BLaER1 (cell line): ENCODE measurements around the gene ANKK1.
A peak's percentile ranks its signal among the peaks of the same experiment; 100 is the strongest.

Source experiments
- H3K27ac ChIP-seq: shearing (Covaris generic); formaldehyde crosslinking; 2 replicates; pipeline ENCODE4 v1.8.1; 2022
- H3K27me3 ChIP-seq: shearing (Covaris generic); formaldehyde crosslinking; 2 replicates; pipeline ENCODE4 v1.8.1; 2022
- H3K36me3 ChIP-seq: shearing (Covaris generic); formaldehyde crosslinking; 2 replicates; pipeline ENCODE4 v1.8.1; 2022
- H3K4me1 ChIP-seq: shearing (Covaris generic); formaldehyde crosslinking; 2 replicates; pipeline ENCODE4 v1.8.1; 2022
- H3K4me2 ChIP-seq: shearing (Covaris generic); formaldehyde crosslinking; 2 replicates; pipeline ENCODE4 v1.8.1; 2022
- H3K4me3 ChIP-seq: shearing (Covaris generic); formaldehyde crosslinking; 2 replicates; pipeline ENCODE4 v1.8.1; 2022
- H3K9ac ChIP-seq: shearing (Covaris generic); formaldehyde crosslinking; 2 replicates; pipeline ENCODE4 v1.8.1; 2022
- H3K9me3 ChIP-seq: shearing (Covaris generic); formaldehyde crosslinking; 2 replicates; pipeline ENCODE4 v1.8.1; 2022
- H4K20me1 ChIP-seq: shearing (Covaris generic); formaldehyde crosslinking; 2 replicates; pipeline ENCODE4 v1.8.1; 2022
- Cebpa-rat ChIP-seq: shearing (Covaris generic); IDR thresholded peaks from 2 replicates; pipeline ENCODE4 v1.8.1; 2022

ANKK1 gene

DNA sequence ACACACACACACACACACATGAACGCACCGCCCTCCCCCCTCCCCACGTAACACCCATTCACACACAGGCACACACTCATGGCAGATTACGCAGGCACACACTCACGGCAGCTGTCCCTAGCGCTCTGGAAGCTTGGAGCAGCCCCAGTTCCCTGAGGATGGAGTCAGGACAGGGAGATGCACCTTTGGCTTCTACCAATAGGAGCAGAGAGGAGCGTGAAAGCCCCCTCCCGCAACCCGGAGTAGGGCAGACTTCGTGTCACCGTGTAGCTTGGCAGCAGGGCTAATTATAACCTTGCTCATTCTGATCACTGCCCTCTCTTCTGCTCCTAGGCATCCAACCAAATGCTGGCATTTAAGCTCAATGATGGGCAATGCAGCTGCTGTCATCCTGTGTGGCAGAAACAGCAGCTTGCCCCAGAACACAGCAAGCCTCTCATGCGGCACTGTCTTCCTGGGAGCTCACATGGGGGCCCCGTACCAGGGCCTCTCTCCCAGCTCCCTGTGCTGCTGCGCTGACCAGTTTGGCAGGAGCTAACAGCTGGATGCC lies 31.9 kb downstream of the ANKK1 start:
- Histone ChIP-seq H3K27me3 (no peaks in the 10 kb centered on the region), H3K4me3 (no peak overlapping the region), H3K4me2 (peak overlapping the region; percentile 42), H4K20me1 (no peaks in the 10 kb centered on the region), H3K27ac (no peak overlapping the region), H3K4me1 (peaks cover 12% of the 10 kb centered on the region), H3K9me3 (no peaks in the 10 kb centered on the region), H3K9ac (no peak overlapping the region), H3K36me3 (no peaks in the 10 kb centered on the region)
- TF ChIP-seq Cebpa-rat, result no peak

DNA sequence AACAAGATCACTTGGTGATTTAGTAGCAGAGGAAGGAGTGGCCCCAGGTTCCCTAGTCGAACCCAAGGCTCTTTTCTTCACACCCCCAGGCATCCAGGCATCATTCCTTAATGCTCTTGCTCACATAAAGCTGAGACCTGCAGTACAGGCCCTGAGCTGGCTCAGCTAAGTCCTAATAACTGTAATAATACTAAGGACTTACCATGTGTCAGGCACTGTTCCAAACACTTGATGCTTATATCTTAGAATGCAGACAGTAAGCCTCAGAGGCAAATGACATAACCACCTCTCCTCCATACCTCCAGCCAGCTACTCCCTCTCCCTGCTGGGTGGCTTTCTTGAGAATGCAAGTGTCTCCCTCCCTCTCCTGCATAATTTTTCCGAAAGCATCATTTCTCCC lies 33.2 kb downstream of the ANKK1 start:
- no peak overlapping the region for H3K27ac ChIP-seq
- no peak overlapping the region for H3K4me2 ChIP-seq
- H4K20me1 ChIP-seq, result no peaks in the 10 kb centered on the region
- peaks cover 12% of the 10 kb centered on the region for H3K4me1 ChIP-seq
- H3K27me3 ChIP-seq, result no peaks in the 10 kb centered on the region
- H3K36me3 ChIP-seq, result no peaks in the 10 kb centered on the region
- no peak for TF ChIP-seq Cebpa-rat
- no peak overlapping the region for H3K9ac ChIP-seq
- no peak overlapping the region for H3K4me3 ChIP-seq
- H3K9me3 ChIP-seq, result no peaks in the 10 kb centered on the region

DNA sequence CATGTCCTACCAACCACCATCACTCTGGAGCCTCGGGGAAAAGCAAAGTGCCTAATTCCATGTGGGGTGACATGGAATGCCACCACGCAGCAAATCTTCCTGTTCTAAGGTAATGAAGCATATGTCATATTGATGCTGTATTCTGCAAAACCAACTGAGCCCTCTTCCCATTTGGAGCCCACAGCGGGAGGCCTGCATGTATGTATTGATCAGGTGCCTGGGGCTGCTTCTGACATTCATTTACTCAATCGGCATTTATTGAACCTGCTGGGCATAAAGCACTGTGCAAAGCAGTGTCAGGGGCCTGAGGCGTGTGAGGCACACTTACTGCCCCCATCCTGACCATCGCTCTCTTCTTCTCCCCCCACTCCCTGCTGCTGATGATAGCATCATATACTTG lies 39.1 kb downstream of the ANKK1 start:
- Histone ChIP-seq H3K9me3 (no peaks in the 10 kb centered on the region), H3K4me1 (no peaks in the 10 kb centered on the region), H3K36me3 (no peaks in the 10 kb centered on the region), H3K4me2 (no peak overlapping the region), H3K27me3 (no peaks in the 10 kb centered on the region), H3K9ac (no peak overlapping the region), H3K27ac (no peak overlapping the region), H4K20me1 (no peaks in the 10 kb centered on the region), H3K4me3 (no peak overlapping the region)
- no peak for TF ChIP-seq Cebpa-rat

DNA sequence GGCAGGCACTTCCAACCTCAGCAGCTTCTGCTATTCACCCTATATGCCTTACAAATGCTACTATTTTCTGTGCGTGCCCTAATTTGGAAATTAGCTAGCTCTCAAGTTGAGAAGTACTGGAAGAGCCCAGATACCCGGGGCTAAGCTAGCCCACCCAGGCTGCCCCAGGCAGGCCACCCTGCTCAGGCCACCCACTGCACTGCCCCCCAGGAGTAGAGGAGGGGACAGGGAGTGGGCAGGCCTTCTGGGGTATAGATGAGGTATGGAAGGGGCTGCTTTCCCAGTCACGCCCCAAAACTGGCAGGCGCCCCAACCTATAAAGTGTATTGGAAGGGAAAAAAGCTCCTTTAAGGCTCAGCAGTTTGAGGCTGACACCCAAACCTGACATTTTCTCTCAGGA lies 44.2 kb downstream of the ANKK1 start:
- Histone ChIP-seq H3K4me2 (no peak overlapping the region), H3K4me1 (no peaks in the 10 kb centered on the region), H3K27me3 (no peaks in the 10 kb centered on the region), H3K27ac (no peak overlapping the region), H3K4me3 (no peak overlapping the region), H3K36me3 (no peaks in the 10 kb centered on the region), H4K20me1 (no peaks in the 10 kb centered on the region), H3K9ac (no peak overlapping the region), H3K9me3 (no peaks in the 10 kb centered on the region)
- TF ChIP-seq Cebpa-rat, result no peak

DNA sequence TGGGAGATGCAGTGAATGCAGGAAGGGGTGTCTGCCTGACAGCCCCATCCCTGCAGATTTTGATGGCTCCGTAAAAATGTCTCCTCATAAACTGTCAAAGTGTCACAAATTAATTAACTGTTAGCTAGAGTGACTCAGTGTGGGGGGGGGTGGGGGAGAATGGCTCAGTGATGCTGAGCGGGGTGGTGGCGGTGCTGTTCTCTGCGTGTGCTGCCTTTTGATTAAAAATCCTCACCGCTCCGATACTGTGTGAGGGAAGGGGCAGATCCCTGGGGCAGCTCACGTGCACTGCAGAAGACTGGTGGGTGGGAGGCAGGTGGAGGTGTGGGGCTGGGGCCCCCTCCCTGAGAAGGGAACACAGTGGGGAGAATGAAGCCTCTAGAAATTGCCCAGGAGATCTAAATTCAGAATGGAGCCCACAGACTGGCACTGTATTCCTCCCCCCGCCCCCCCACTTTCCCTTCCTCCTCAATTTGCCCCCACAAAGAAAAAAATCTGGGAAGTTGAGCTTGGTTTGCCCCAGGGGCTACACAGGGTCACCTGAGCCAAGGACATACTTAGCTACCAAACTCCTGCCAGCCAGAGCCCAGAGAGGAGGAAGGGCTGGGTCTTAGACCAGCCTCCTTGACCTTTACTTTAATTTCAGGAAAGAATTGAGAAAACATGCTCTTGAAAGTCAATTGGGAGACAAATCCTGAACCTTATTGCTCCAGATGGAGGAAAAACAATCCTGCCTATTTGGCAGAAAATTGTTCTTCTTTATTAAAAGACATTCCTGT lies 47.8 kb downstream of the ANKK1 start:
- Histone ChIP-seq H3K9me3 (no peaks in the 10 kb centered on the region), H3K4me3 (no peak overlapping the region)

DNA sequence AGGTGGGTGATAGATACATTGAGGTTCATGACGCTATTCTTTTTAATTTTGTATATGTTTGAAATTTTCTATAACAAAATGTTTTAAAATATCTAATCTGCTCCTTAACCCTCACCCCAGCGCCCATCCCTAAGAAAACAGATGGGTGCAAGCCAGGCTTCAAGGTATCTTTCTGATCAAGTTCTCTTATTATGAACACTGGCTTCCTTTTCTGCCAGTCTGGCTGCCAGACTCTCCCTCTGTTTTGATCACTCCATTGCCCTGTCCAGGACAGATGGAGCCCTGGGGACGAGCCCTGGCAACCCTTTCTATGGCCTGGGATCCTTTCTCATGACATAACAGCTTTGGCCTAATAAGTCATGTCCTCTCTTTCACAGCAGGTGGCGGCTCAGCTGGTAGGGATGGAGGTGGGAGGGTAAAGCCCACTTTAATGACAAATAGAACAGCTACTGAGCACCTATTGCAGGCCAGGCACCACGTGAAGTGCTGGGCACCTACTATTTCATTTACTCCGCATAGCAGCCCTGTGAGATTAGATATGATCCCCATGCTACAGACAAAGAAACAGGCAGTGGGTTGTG lies 49.2 kb downstream of the ANKK1 start:
- H3K4me2 ChIP-seq, result no peak overlapping the region
- H3K4me1 ChIP-seq, result no peaks in the 10 kb centered on the region
- no peaks in the 10 kb centered on the region for H3K36me3 ChIP-seq
- no peaks in the 10 kb centered on the region for H3K27me3 ChIP-seq
- no peak overlapping the region for H3K4me3 ChIP-seq
- H3K27ac ChIP-seq, result no peak overlapping the region
- no peak overlapping the region for H3K9ac ChIP-seq
- TF ChIP-seq Cebpa-rat, result no peak
- no peaks in the 10 kb centered on the region for H4K20me1 ChIP-seq
- no peaks in the 10 kb centered on the region for H3K9me3 ChIP-seq

More for the DNA sequence above, 47.8 kb downstream of the ANKK1 start:
- Histone ChIP-seq H3K27me3 (no peaks in the 10 kb centered on the region), H3K36me3 (no peaks in the 10 kb centered on the region), H3K4me1 (no peaks in the 10 kb centered on the region), H3K4me2 (no peak overlapping the region), H3K27ac (no peak overlapping the region), H3K9ac (no peak overlapping the region), H4K20me1 (no peaks in the 10 kb centered on the region)
- TF ChIP-seq Cebpa-rat, result no peak

DNA sequence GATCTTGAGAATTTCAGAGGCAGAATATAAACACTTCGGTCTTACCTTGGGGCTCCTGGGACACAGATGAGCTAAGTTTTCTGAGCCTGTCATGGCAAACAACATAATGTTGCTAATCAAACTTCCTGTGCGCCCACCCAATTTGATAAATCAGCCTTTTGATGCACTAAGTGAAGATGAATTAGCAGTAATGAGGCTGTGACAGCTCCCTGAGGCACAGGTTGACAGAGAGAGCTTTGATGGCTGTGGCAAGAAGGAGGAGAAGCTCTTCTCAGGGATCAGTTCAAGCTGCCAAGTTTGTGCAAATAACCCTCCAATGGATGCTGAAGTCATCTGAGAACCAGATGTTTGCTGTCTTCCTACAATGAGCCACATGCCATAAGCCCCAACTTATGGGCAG lies 53.2 kb downstream of the ANKK1 start:
- no peaks in the 10 kb centered on the region for H3K27me3 ChIP-seq

DNA sequence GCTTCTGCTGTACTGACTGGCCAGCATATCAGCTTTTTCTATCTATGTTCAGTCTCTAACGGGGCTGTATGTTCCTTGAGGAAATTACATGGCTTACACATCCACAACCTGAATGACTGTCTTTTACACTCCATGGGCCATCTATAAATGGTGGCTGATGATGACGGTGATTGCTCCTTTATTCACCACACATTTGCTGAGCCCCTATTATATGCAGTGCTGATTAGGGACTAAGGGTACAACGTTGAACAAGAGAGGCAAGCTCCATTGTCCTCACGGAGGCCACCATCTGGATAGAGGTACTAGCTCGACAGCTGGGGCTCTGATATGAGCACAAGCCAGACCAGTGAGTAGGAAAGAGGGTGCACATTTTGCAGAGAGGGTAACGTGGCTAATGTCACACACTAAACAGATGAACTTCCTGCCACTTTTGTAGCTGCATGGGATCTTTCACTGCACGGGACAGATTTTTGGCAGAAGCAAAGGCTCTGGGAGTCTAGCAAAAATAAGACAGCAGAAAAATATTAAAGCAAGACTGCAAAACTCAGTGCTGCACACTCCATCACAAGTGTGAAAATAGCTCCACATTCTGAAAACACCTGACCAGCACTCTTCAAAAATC lies 57.0 kb downstream of the ANKK1 start:
- TF ChIP-seq Cebpa-rat, result no peak
- no peak overlapping the region for H3K9ac ChIP-seq
- no peak overlapping the region for H3K4me2 ChIP-seq
- no peaks in the 10 kb centered on the region for H3K36me3 ChIP-seq
- no peaks in the 10 kb centered on the region for H3K9me3 ChIP-seq
- no peaks in the 10 kb centered on the region for H4K20me1 ChIP-seq
- no peak overlapping the region for H3K4me3 ChIP-seq
- no peaks in the 10 kb centered on the region for H3K27me3 ChIP-seq
- no peaks in the 10 kb centered on the region for H3K4me1 ChIP-seq
- no peak overlapping the region for H3K27ac ChIP-seq

More for the DNA sequence above, 53.2 kb downstream of the ANKK1 start:
- no peaks in the 10 kb centered on the region for H3K9me3 ChIP-seq
- no peak overlapping the region for H3K4me2 ChIP-seq
- H4K20me1 ChIP-seq, result no peaks in the 10 kb centered on the region
- no peak for TF ChIP-seq Cebpa-rat
- H3K9ac ChIP-seq, result no peak overlapping the region
- H3K27ac ChIP-seq, result no peak overlapping the region
- H3K4me1 ChIP-seq, result no peaks in the 10 kb centered on the region
- H3K36me3 ChIP-seq, result no peaks in the 10 kb centered on the region
- no peak overlapping the region for H3K4me3 ChIP-seq

DNA sequence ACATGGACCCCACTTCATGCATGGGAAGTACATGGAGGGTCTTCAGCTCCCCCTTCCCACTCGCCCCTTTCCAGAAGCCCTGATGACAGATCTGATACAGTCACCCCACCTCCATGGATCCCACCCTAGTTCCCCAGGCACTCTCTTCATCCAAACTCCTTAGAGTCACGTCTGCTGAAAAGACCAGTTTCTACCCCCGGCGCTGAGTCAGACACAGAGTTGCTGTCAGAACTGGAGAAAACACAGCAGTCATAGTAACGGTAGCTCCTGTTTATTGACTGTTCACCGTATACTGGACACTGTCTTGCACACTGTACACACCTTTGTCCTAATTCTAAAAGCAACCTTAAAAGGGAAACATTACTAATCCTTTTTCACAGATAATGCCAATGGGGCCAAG lies 58.5 kb downstream of the ANKK1 start:
- no peaks in the 10 kb centered on the region for H3K36me3 ChIP-seq
- no peaks in the 10 kb centered on the region for H3K4me1 ChIP-seq
- no peaks in the 10 kb centered on the region for H3K27me3 ChIP-seq
- H3K4me3 ChIP-seq, result no peak overlapping the region
- no peak for TF ChIP-seq Cebpa-rat
- no peak overlapping the region for H3K4me2 ChIP-seq
- no peaks in the 10 kb centered on the region for H3K9me3 ChIP-seq
- no peak overlapping the region for H3K27ac ChIP-seq
- no peaks in the 10 kb centered on the region for H4K20me1 ChIP-seq
- no peak overlapping the region for H3K9ac ChIP-seq

DNA sequence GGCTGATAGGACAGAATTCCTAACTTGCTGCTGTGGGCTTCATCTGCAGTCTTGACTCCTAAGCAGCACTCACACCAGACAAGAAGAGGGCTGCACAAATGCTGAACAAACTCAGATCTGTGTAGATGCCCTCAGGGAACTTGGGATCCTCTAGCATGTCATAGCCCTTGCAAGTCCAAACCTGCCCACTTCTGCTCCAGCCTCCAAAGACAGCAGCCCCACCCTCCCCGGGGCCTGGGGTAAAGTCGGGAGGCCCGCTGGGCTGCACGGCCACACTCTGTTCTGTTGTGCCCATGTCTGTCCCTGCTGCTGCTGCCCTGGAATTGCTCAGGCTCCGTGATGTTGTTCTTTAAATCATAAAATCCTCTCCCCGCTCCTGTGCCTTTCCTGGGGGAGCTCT lies 59.4 kb downstream of the ANKK1 start:
- TF ChIP-seq Cebpa-rat, result no peak
- H3K27ac ChIP-seq, result no peak overlapping the region
- no peak overlapping the region for H3K9ac ChIP-seq
- H3K4me3 ChIP-seq, result no peak overlapping the region
- no peaks in the 10 kb centered on the region for H3K27me3 ChIP-seq
- H4K20me1 ChIP-seq, result no peaks in the 10 kb centered on the region
- H3K4me2 ChIP-seq, result no peak overlapping the region
- no peaks in the 10 kb centered on the region for H3K4me1 ChIP-seq
- H3K36me3 ChIP-seq, result no peaks in the 10 kb centered on the region
- no peaks in the 10 kb centered on the region for H3K9me3 ChIP-seq
